GM12878 (cell line): ENCODE results near the gene RERG.

Experiments used
- CEBPB ChIP-seq, 2 experiments: fragments of 150-350 bp in 1 of 2; IDR thresholded peaks; 2 replicates each; pipeline ENCODE4 v1.6.1; 2012 to 2014; ENCODE audit warnings: low read depth in 2 of 2, low read length in 2 of 2, borderline replicate concordance in 1 of 2, inconsistent platforms in 1 of 2
- CHD2 ChIP-seq: IDR thresholded peaks from 2 replicates; pipeline ENCODE4 v1.6.1; 2011; ENCODE audit warnings: low read depth, low read length, improper control_type of control experiment, borderline replicate concordance
- CREB1 ChIP-seq: IDR thresholded peaks from 2 replicates; pipeline ENCODE4 v1.6.1; 2012; ENCODE audit warnings: low read depth, mild to moderate bottlenecking, inconsistent platforms
- CREM ChIP-seq: IDR thresholded peaks from 2 replicates; pipeline ENCODE4 v1.6.1; 2014; ENCODE audit warnings: antibody characterized with exemption, low read depth
- EP300 ChIP-seq, 2 experiments: fragments of 150-350 bp in 1 of 2; IDR thresholded peaks; 2 replicates each; pipeline ENCODE4 v1.6.1; 2011 to 2012; ENCODE audit warnings: low read depth in 2 of 2, low read length in 2 of 2, borderline replicate concordance in 1 of 2, improper control_type of control experiment in 1 of 2, inconsistent platforms in 1 of 2; ENCODE audit not compliant: control insufficient read depth in 1 of 2
- FOXK2 ChIP-seq: fragments of 450-650 bp; IDR thresholded peaks from 2 replicates; pipeline ENCODE4 v1.6.1; 2017; ENCODE audit warnings: mild to moderate bottlenecking, moderate library complexity
- NFYB ChIP-seq: IDR thresholded peaks from 2 replicates; pipeline ENCODE4 v1.6.1; 2011; ENCODE audit warnings: low read depth, mild to moderate bottlenecking, low read length, improper control_type of control experiment, moderate library complexity; ENCODE audit not compliant: insufficient read depth
- POLR2AphosphoS2 ChIP-seq: IDR thresholded peaks from 2 replicates; pipeline ENCODE4 v1.6.1; 2011; ENCODE audit warnings: low read depth, mild to moderate bottlenecking, low read length, improper control_type of control experiment, moderate library complexity
- POLR2AphosphoS5 ChIP-seq: IDR thresholded peaks from 2 replicates; pipeline ENCODE4 v1.6.1; 2011; ENCODE audit warnings: mild to moderate bottlenecking, low read length, inconsistent platforms
- RAD21 ChIP-seq: IDR thresholded peaks from 2 replicates; pipeline ENCODE4 v1.6.1; 2011; ENCODE audit warnings: mild to moderate bottlenecking, low read depth, low read length, moderate library complexity; ENCODE audit not compliant: insufficient read depth
- RUNX3 ChIP-seq: IDR thresholded peaks from 2 replicates; pipeline ENCODE4 v1.6.1; 2012; ENCODE audit warnings: low read length, inconsistent platforms
- TF ChIP-seq, protein P1 (sequence below), 3 experiments: IDR thresholded peaks in 2 of 3; conservative IDR thresholded peaks in 1 of 3; 2 replicates each; pipeline ENCODE4 v1.5.1; 2011; ENCODE audit warnings: low read depth in 3 of 3, low read length in 3 of 3, mild to moderate bottlenecking in 3 of 3, control low read depth in 2 of 3, moderate library complexity in 2 of 3, inconsistent platforms in 1 of 3, mixed read lengths in 1 of 3; ENCODE audit not compliant: control insufficient read depth in 2 of 3, insufficient read depth in 1 of 3; ENCODE audit errors: extremely low read depth in 1 of 3
- TF ChIP-seq, protein P2 (sequence below): fragments of 450-650 bp; IDR thresholded peaks from 2 replicates; pipeline ENCODE4 v1.6.1; 2017; ENCODE audit warnings: borderline replicate concordance
- TF ChIP-seq, protein P3 (sequence below): IDR thresholded peaks from 2 replicates; pipeline ENCODE4 v1.6.1; 2011; ENCODE audit warnings: borderline replicate concordance, low read depth, mild to moderate bottlenecking, moderate library complexity, low read length; ENCODE audit not compliant: insufficient read depth, poor library complexity, severe bottlenecking

DNA sequence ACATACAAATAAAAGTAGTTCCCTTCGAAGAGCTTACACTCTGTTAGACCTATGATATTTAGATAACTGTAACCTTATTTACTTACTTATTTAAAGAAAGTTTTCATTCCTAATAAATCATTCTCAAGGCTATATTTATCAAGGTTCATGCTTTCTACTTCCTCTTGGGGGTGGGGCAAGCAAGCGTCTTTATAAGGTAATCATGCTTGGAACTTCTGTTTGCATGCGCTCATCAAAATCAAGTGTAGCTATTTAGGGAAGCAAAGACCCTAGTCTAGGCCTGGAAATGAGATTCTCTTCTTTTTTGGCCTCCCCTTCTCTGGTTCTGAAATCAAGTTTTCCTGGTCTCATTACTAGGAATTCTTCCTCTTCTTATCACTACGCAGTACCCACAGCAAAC is 766 bp downstream of the RERG start:
- no peak for TF ChIP-seq NFYB
- no peak for TF ChIP-seq POLR2AphosphoS2
- TF ChIP-seq CREB1 = no peak
- TF ChIP-seq, protein P1, sequence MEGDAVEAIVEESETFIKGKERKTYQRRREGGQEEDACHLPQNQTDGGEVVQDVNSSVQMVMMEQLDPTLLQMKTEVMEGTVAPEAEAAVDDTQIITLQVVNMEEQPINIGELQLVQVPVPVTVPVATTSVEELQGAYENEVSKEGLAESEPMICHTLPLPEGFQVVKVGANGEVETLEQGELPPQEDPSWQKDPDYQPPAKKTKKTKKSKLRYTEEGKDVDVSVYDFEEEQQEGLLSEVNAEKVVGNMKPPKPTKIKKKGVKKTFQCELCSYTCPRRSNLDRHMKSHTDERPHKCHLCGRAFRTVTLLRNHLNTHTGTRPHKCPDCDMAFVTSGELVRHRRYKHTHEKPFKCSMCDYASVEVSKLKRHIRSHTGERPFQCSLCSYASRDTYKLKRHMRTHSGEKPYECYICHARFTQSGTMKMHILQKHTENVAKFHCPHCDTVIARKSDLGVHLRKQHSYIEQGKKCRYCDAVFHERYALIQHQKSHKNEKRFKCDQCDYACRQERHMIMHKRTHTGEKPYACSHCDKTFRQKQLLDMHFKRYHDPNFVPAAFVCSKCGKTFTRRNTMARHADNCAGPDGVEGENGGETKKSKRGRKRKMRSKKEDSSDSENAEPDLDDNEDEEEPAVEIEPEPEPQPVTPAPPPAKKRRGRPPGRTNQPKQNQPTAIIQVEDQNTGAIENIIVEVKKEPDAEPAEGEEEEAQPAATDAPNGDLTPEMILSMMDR (IDR thresholded peaks at IDR 0.05 in 2 of 3, conservative IDR thresholded peaks at IDR 0.05 in 1 of 3; ENCODE audit: control insufficient read depth in 2 of 3, extremely low read depth in 1 of 3, insufficient read depth in 1 of 3, low read depth in 3 of 3, low read length in 3 of 3) = no peak
- no peak for TF ChIP-seq CHD2
- TF ChIP-seq EP300 (IDR thresholded peaks at IDR 0.05; ENCODE audit: borderline replicate concordance in 1 of 2, control insufficient read depth in 1 of 2, low read depth in 2 of 2, low read length in 2 of 2) = no peak
- TF ChIP-seq CREM = no peak
- TF ChIP-seq, protein P2, sequence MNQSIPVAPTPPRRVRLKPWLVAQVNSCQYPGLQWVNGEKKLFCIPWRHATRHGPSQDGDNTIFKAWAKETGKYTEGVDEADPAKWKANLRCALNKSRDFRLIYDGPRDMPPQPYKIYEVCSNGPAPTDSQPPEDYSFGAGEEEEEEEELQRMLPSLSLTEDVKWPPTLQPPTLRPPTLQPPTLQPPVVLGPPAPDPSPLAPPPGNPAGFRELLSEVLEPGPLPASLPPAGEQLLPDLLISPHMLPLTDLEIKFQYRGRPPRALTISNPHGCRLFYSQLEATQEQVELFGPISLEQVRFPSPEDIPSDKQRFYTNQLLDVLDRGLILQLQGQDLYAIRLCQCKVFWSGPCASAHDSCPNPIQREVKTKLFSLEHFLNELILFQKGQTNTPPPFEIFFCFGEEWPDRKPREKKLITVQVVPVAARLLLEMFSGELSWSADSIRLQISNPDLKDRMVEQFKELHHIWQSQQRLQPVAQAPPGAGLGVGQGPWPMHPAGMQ = no peak
- TF ChIP-seq, protein P3, sequence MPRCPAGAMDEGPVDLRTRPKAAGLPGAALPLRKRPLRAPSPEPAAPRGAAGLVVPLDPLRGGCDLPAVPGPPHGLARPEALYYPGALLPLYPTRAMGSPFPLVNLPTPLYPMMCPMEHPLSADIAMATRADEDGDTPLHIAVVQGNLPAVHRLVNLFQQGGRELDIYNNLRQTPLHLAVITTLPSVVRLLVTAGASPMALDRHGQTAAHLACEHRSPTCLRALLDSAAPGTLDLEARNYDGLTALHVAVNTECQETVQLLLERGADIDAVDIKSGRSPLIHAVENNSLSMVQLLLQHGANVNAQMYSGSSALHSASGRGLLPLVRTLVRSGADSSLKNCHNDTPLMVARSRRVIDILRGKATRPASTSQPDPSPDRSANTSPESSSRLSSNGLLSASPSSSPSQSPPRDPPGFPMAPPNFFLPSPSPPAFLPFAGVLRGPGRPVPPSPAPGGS = no peak
- no peak for TF ChIP-seq RAD21
- no peak for TF ChIP-seq RUNX3
- no peak for TF ChIP-seq CEBPB (IDR thresholded peaks at IDR 0.05; ENCODE audit: borderline replicate concordance in 1 of 2, low read depth in 2 of 2, low read length in 2 of 2)
- no peak for TF ChIP-seq POLR2AphosphoS5
- TF ChIP-seq FOXK2 = no peak
